H9 (cell line): ENCODE results near the gene FHL3. TPM values are rescaled to one million over a fixed set of nuclear protein-coding genes. Genes with fewer than 3 reads are reported as not detected.
A peak's percentile ranks its signal among the peaks of the same experiment; 100 is the strongest.

Experiments used
- DNase-seq: peaks from one replicate; pipeline ENCODE4 v3.0.0-alpha.2; 2017
- H2AFZ ChIP-seq: one replicate; pipeline ENCODE4 v1.6.1; 2013; ENCODE audit warnings: mild to moderate bottlenecking, low read length, control low read depth, moderate library complexity
- H2AK5ac ChIP-seq: 2 replicates; pipeline ENCODE4 v1.6.1; 2013; ENCODE audit warnings: low read length, control low read depth, mixed read lengths; ENCODE audit not compliant: insufficient read length
- H2BK120ac ChIP-seq: one replicate; pipeline ENCODE4 v1.6.1; 2013; ENCODE audit warnings: low read depth, mild to moderate bottlenecking, low read length, control low read depth, inconsistent platforms; ENCODE audit not compliant: poor library complexity, severe bottlenecking
- H2BK12ac ChIP-seq: 2 replicates; pipeline ENCODE4 v1.6.1; 2013; ENCODE audit warnings: low read length, control low read depth, mixed read lengths, low read depth; ENCODE audit not compliant: insufficient read length
- H2BK15ac ChIP-seq: 2 replicates; pipeline ENCODE4 v1.6.1; 2013; ENCODE audit warnings: low read depth, low read length, control low read depth
- H2BK20ac ChIP-seq: one replicate; pipeline ENCODE4 v1.6.1; 2013; ENCODE audit warnings: low read depth, mild to moderate bottlenecking, low read length, control low read depth, inconsistent platforms; ENCODE audit not compliant: poor library complexity, severe bottlenecking
- H2BK5ac ChIP-seq: 2 replicates; pipeline ENCODE4 v1.6.1; 2013; ENCODE audit warnings: low read length, control low read depth, mixed read lengths; ENCODE audit not compliant: insufficient read length
- H3K14ac ChIP-seq: 2 replicates; pipeline ENCODE4 v1.6.1; 2013; ENCODE audit warnings: low read length, control low read depth; ENCODE audit not compliant: insufficient read depth
- H3K18ac ChIP-seq: 2 replicates; pipeline ENCODE4 v1.6.1; 2013; ENCODE audit warnings: low read depth, mild to moderate bottlenecking, mixed read lengths, low read length, control low read depth; ENCODE audit not compliant: insufficient read length
- H3K23ac ChIP-seq: 2 replicates; pipeline ENCODE4 v1.6.1; 2013; ENCODE audit warnings: low read length, control low read depth, mixed read lengths, low read depth; ENCODE audit not compliant: insufficient read length
- H3K23me2 ChIP-seq: 2 replicates; pipeline ENCODE4 v1.6.1; 2013; ENCODE audit warnings: low read depth, mild to moderate bottlenecking, mixed read lengths, low read length, control low read depth; ENCODE audit not compliant: insufficient read length, poor library complexity, severe bottlenecking
- H3K27ac ChIP-seq: 2 replicates; pipeline ENCODE4 v1.5.1; 2013; ENCODE audit warnings: low read length, control low read depth, mixed read lengths, low read depth; ENCODE audit not compliant: insufficient read length
- H3K27me3 ChIP-seq: 2 replicates; pipeline ENCODE4 v1.6.1; 2013; ENCODE audit warnings: low read length, control low read depth, inconsistent platforms; ENCODE audit not compliant: insufficient read depth
- H3K4ac ChIP-seq: 2 replicates; pipeline ENCODE4 v1.6.1; 2013; ENCODE audit warnings: low read depth, mild to moderate bottlenecking, control low read depth, inconsistent platforms, low read length, moderate library complexity
- H3K4me1 ChIP-seq: 2 replicates; pipeline ENCODE4 v1.6.1; 2013; ENCODE audit warnings: low read length, control low read depth, inconsistent platforms; ENCODE audit not compliant: insufficient read depth
- H3K4me2 ChIP-seq: 2 replicates; pipeline ENCODE4 v1.6.1; 2013; ENCODE audit warnings: low read length, control low read depth, mixed read lengths; ENCODE audit not compliant: insufficient read length, insufficient read depth
- H3K56ac ChIP-seq: 2 replicates; pipeline ENCODE4 v1.6.1; 2013; ENCODE audit warnings: low read depth, mild to moderate bottlenecking, mixed read lengths, low read length, control low read depth; ENCODE audit not compliant: insufficient read length
- H3K79me1 ChIP-seq: 2 replicates; pipeline ENCODE4 v1.6.1; 2013; ENCODE audit warnings: low read depth, mild to moderate bottlenecking, moderate library complexity, low read length, control low read depth, inconsistent platforms; ENCODE audit not compliant: insufficient read depth, poor library complexity, severe bottlenecking
- H3K79me2 ChIP-seq: 2 replicates; pipeline ENCODE4 v1.6.1; 2013; ENCODE audit warnings: low read length, control low read depth, inconsistent platforms; ENCODE audit not compliant: insufficient read depth
- H3K9ac ChIP-seq: 2 replicates; pipeline ENCODE4 v1.6.1; 2013; ENCODE audit warnings: low read length, control low read depth, mixed read lengths; ENCODE audit not compliant: insufficient read length; ENCODE audit errors: extremely low read depth
- H3K9me3 ChIP-seq: one replicate; pipeline ENCODE4 v1.6.1; 2013; ENCODE audit warnings: low read depth, low read length, inconsistent platforms; ENCODE audit not compliant: control insufficient read depth
- H3T11ph ChIP-seq: one replicate; pipeline ENCODE4 v1.6.1; 2013; ENCODE audit warnings: mild to moderate bottlenecking, low read length, control low read depth, inconsistent platforms
- H4K20me1 ChIP-seq: one replicate; pipeline ENCODE4 v1.6.1; 2013; ENCODE audit not compliant: control insufficient read depth, insufficient read length, insufficient read depth
- H4K5ac ChIP-seq: 2 replicates; pipeline ENCODE4 v1.6.1; 2013; ENCODE audit warnings: low read depth, mild to moderate bottlenecking, mixed read lengths, low read length, control low read depth; ENCODE audit not compliant: insufficient read length
- H4K8ac ChIP-seq: replicated peaks from 2 replicates; pipeline ENCODE4 v1.6.1; 2013; ENCODE audit warnings: low read length, control low read depth, mixed read lengths, low read depth; ENCODE audit not compliant: insufficient read length
- H4K91ac ChIP-seq: 2 replicates; pipeline ENCODE4 v1.6.1; 2013; ENCODE audit warnings: low read depth, mild to moderate bottlenecking, moderate library complexity, mixed read lengths, low read length, control low read depth; ENCODE audit not compliant: insufficient read length
- H3K27ac Mint-ChIP-seq, 3 experiments: 2 replicates in 2 of 3; 3 replicates in 1 of 3; pipeline ENCODE4 v1.8.0; 2020 to 2021; ENCODE audit warnings: mixed read lengths in 3 of 3, mild to moderate bottlenecking in 1 of 3, moderate library complexity in 1 of 3
- H3K27me3 Mint-ChIP-seq: 2 replicates; pipeline ENCODE4 v1.8.0; 2021; ENCODE audit warnings: low read depth, mild to moderate bottlenecking, moderate library complexity, mixed read lengths
- H3K36me3 Mint-ChIP-seq, 3 experiments: 2 replicates in 2 of 3; 3 replicates in 1 of 3; pipeline ENCODE4 v1.8.0; 2020 to 2021; ENCODE audit warnings: low read depth in 3 of 3, mixed read lengths in 3 of 3; ENCODE audit not compliant: insufficient read depth in 1 of 3
- H3K4me1 Mint-ChIP-seq, 2 experiments: 2 replicates each; pipeline ENCODE4 v1.8.0; 2020; ENCODE audit warnings: mixed read lengths in 2 of 2
- H3K4me3 Mint-ChIP-seq, 2 experiments: 2 replicates in 1 of 2; 3 replicates in 1 of 2; pipeline ENCODE4 v1.8.0; 2020 to 2021; ENCODE audit warnings: mild to moderate bottlenecking in 2 of 2, mixed read lengths in 2 of 2, moderate library complexity in 1 of 2
- H3K9me3 Mint-ChIP-seq, 2 experiments: 2 replicates in 1 of 2; 3 replicates in 1 of 2; pipeline ENCODE4 v1.8.0; 2020; ENCODE audit warnings: mild to moderate bottlenecking in 2 of 2, mixed read lengths in 2 of 2, moderate library complexity in 1 of 2
- CTCF ChIP-seq: fragments of 200-600 bp; sonication (generic); conservative IDR thresholded peaks from 3 replicates; pipeline ENCODE4 v1.8.0; 2021; ENCODE audit warnings: antibody characterized with exemption, mild to moderate bottlenecking
- WGBS: extraction: QIAGEN DNeasy Blood & Tissue Kit; methylation state at CpG from one replicate; pipeline ENCODE4 v1.1.7; 2013; ENCODE audit warnings: missing lambda C conversion rate, low lambda C conversion rate, mixed read lengths; ENCODE audit not compliant: insufficient read length; ENCODE audit errors: extremely low coverage; 5-methylcytosine and 5-hydroxymethylcytosine counted together
- total RNA-seq: library from RNA; stranded (reverse); gene quantifications from 2 replicates; pipeline ENCODE4 v1.2.1, GENCODE V29; 2021

FHL3 gene
- total RNA-seq, 1 experiment from 2014 or later, result 32.8 TPM

DNA sequence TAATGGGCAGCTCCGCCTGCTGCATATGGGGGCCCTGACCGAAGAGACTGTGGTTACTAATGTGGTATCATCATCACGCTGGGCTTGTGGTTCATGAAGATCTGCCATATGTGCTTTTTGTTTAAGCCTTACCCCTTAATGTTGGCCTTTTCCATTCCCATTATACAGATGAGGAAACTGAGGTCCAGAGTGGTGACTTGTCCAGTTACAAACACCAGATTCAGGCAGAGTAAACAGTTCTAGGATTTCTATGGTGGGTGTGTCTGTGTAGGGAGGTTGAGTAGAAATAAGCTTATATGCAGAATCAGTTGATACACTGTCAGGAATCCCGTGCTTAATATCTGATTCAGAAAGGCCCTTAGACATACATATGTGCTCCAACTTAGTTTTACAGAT lies 7.9 kb upstream of the FHL3 start:
- no peak overlapping the region for H2AFZ ChIP-seq
- H4K8ac ChIP-seq, result no peak overlapping the region
- no peak overlapping the region for H2BK5ac ChIP-seq
- no peak overlapping the region for H3K27ac ChIP-seq
- no peak overlapping the region for H3K4ac ChIP-seq
- peaks cover 6% of the 10 kb centered on the region for H3K23me2 ChIP-seq
- H3K27me3 ChIP-seq, result no peaks in the 10 kb centered on the region
- no peak overlapping the region for H2BK120ac ChIP-seq
- no peaks in the 10 kb centered on the region for H4K20me1 ChIP-seq
- peak overlapping the region; percentile 75 for H3K4me2 ChIP-seq
- peak overlapping the region; percentile 95 to 99 (median 98); a peak in 6 of 7 replicates for H3K27ac Mint-ChIP-seq
- no peak overlapping the region for H3K56ac ChIP-seq
- no peak for DNase-seq
- no peak overlapping the region for H2AK5ac ChIP-seq
- no peak overlapping the region for H4K91ac ChIP-seq
- no peak overlapping the region for H4K5ac ChIP-seq
- peaks cover 25 to 28% of the 10 kb centered on the region in 2 experiments for H3K4me1 Mint-ChIP-seq
- no peak overlapping the region for H3K14ac ChIP-seq
- H2BK15ac ChIP-seq, result no peak overlapping the region
- no peaks in the 10 kb centered on the region for H3K9me3 ChIP-seq
- H3K79me2 ChIP-seq, result peaks cover 17% of the 10 kb centered on the region; the same call in 1 of the 2 replicates
- no peak overlapping the region for H3K23ac ChIP-seq
- H3K4me1 ChIP-seq, result peaks cover 3% of the 10 kb centered on the region
- H2BK20ac ChIP-seq, result no peak overlapping the region
- peak overlapping the region; percentile 94 to 99 for H3K4me3 Mint-ChIP-seq
- WGBS, result no CpG with 5 or more reads among the region's 4 CpGs
- H3T11ph ChIP-seq, result no peak overlapping the region
- peak overlapping the region; percentile 88 for H3K9ac ChIP-seq
- no peak overlapping the region for H2BK12ac ChIP-seq
- no peak for TF ChIP-seq CTCF
- H3K9me3 Mint-ChIP-seq, result no peaks in the 10 kb centered on the region
- H3K18ac ChIP-seq, result peak overlapping the region; percentile 75
- peaks cover 9% of the 10 kb centered on the region for H3K79me1 ChIP-seq
- no peaks in the 10 kb centered on the region for H3K27me3 Mint-ChIP-seq
- H3K36me3 Mint-ChIP-seq, result peaks cover 5 to 38% (median 24%) of the 10 kb centered on the region in 3 experiments; a peak in 6 of 7 replicates
